IPS-NIHi7 (cell line): Measurements from ENCODE around the gene CHAD.
"Not testable (repeated sequence)": the region's sequence is repeated elsewhere in the genome, so short reads cannot be mapped to it uniquely, and the experiment has no call there.

Experiments
- DNase-seq: peaks from one replicate; pipeline ENCODE4 v3.0.0; 2012; ENCODE audit warnings: mixed read lengths; ENCODE audit errors: extremely low spot score

Gene CHAD

GRCh38 chr17:50473901-50474300 lies 5.2 kb upstream of the CHAD start:
- no peak for DNase-seq

- DNase-seq: not testable (repeated sequence)
Observed at GRCh38 chr17:50472761-50473161, 4.1 kb upstream of the CHAD start.

- no peak for DNase-seq
Observed at GRCh38 chr17:50472286-50472685, 3.6 kb upstream of the CHAD start.

- no peak for DNase-seq
Observed at GRCh38 chr17:50471009-50471905, 2.6 kb upstream of the CHAD start.

GRCh38 chr17:50470426-50470825 lies 1.7 kb upstream of the CHAD start:
- DNase-seq: no peak

GRCh38 chr17:50469671-50470305 lies 1.1 kb upstream of the CHAD start:
- no peak for DNase-seq

- no peak for DNase-seq
Observed at GRCh38 chr17:50469208-50469605, 527 bp upstream of the CHAD start.

GRCh38 chr17:50467855-50468303 lies 801 bp downstream of the CHAD start:
- DNase-seq: no peak

GRCh38 chr17:50467114-50467854 lies 1.4 kb downstream of the CHAD start:
- DNase-seq: no peak

- no peak for DNase-seq
Observed at GRCh38 chr17:50466371-50467113, 2.1 kb downstream of the CHAD start.

- no peak for DNase-seq
Observed at GRCh38 chr17:50465635-50466034, 3.0 kb downstream of the CHAD start.

- no peak for DNase-seq
Observed at GRCh38 chr17:50465171-50465570, 3.5 kb downstream of the CHAD start.

- DNase-seq: no peak
Observed at GRCh38 chr17:50464736-50465135, 3.9 kb downstream of the CHAD start.

GRCh38 chr17:50464121-50464520 lies 4.6 kb downstream of the CHAD start:
- no peak for DNase-seq

GRCh38 chr17:50462446-50462845 lies 6.2 kb downstream of the CHAD start:
- DNase-seq: no peak

GRCh38 chr17:50461550-50462132 lies 7.0 kb downstream of the CHAD start:
- no peak for DNase-seq

- no peak for DNase-seq
Observed at GRCh38 chr17:50460831-50461526, 7.7 kb downstream of the CHAD start.

GRCh38 chr17:50459756-50460155 lies 8.9 kb downstream of the CHAD start:
- DNase-seq: no peak

- no peak for DNase-seq
Observed at GRCh38 chr17:50458701-50459676, 9.7 kb downstream of the CHAD start.
